GM11168 (cell line): ENCODE data around the gene VAV2.
"Not testable (repeated sequence)": the region's sequence is repeated elsewhere in the genome, so short reads cannot be mapped to it uniquely, and the experiment has no call there.

Experiments used
- in situ Hi-C: fragments of 300-500 bp; cut with MboI; formaldehyde crosslinking; loops from one replicate; pipeline ENCODE4 v1.12.0; 2022; ENCODE audit warnings: low sequenced_read_pairs; ENCODE audit not compliant: unreplicated experiment

VAV2 gene

GRCh38 chr9:133957772-133958171, 34.4 kb downstream of the VAV2 start:
- in situ Hi-C loops, result not testable (repeated sequence)

GRCh38 chr9:133957328-133957727, 34.8 kb downstream of the VAV2 start:
- in situ Hi-C loops, result no loop called here

- in situ Hi-C loops, result no loop called here
Measured at GRCh38 chr9:133956520-133957076, 35.5 kb downstream of the VAV2 start.

GRCh38 chr9:133955821-133956411, 36.2 kb downstream of the VAV2 start:
- in situ Hi-C loops, result no loop called here

GRCh38 chr9:133954862-133955529, 37.1 kb downstream of the VAV2 start:
- in situ Hi-C loops, result no loop called here

- in situ Hi-C loops, result no loop called here
Measured at GRCh38 chr9:133953976-133954709, 38.0 kb downstream of the VAV2 start.

GRCh38 chr9:133953621-133953975, 38.5 kb downstream of the VAV2 start:
- in situ Hi-C loops, result no loop called here

- in situ Hi-C loops, result no loop called here
Measured at GRCh38 chr9:133952598-133953550, 39.2 kb downstream of the VAV2 start.

- in situ Hi-C loops, result no loop called here
Measured at GRCh38 chr9:133951265-133951664, 40.9 kb downstream of the VAV2 start.

- in situ Hi-C loops, result no loop called here
Measured at GRCh38 chr9:133950629-133951111, 41.5 kb downstream of the VAV2 start.

GRCh38 chr9:133950192-133950591, 41.9 kb downstream of the VAV2 start:
- in situ Hi-C loops, result no loop called here

GRCh38 chr9:133949486-133950061, 42.5 kb downstream of the VAV2 start:
- in situ Hi-C loops, result no loop called here

GRCh38 chr9:133948561-133949485, 43.3 kb downstream of the VAV2 start:
- in situ Hi-C loops, result no loop called here

- in situ Hi-C loops, result no loop called here
Measured at GRCh38 chr9:133948131-133948530, 44.0 kb downstream of the VAV2 start.

GRCh38 chr9:133946840-133947486, 45.2 kb downstream of the VAV2 start:
- in situ Hi-C loops, result no loop called here

- in situ Hi-C loops, result no loop called here
Measured at GRCh38 chr9:133945977-133946753, 46.0 kb downstream of the VAV2 start.

- in situ Hi-C loops, result no loop called here
Measured at GRCh38 chr9:133945314-133945975, 46.7 kb downstream of the VAV2 start.
